Ectodermal cell (in vitro differentiated cells): ENCODE data around the gene NAMPT.
"Not testable (repeated sequence)": the region's sequence is repeated elsewhere in the genome, so short reads cannot be mapped to it uniquely, and the experiment has no call there.

Source experiments
- H3K27ac ChIP-seq: 2 replicates; pipeline ENCODE4 v1.7.0; 2013; ENCODE audit warnings: mild to moderate bottlenecking, low read depth, low read length; ENCODE audit not compliant: insufficient read depth, poor library complexity, severe bottlenecking
- H3K27me3 ChIP-seq: 2 replicates; pipeline ENCODE4 v1.7.0; 2013; ENCODE audit warnings: mild to moderate bottlenecking, low read length; ENCODE audit not compliant: insufficient read depth, control insufficient read depth, poor library complexity, severe bottlenecking
- H3K36me3 ChIP-seq: one replicate; pipeline ENCODE4 v1.7.0; 2013; ENCODE audit warnings: low read length; ENCODE audit not compliant: control insufficient read depth, insufficient read depth
- H3K4me1 ChIP-seq: one replicate; pipeline ENCODE4 v1.7.0; 2013; ENCODE audit warnings: low read length; ENCODE audit not compliant: control insufficient read depth, insufficient read depth
- H3K4me3 ChIP-seq: 2 replicates; pipeline ENCODE4 v1.7.0; 2013; ENCODE audit warnings: low read depth, low read length, control low read depth; ENCODE audit not compliant: insufficient read depth
- H3K9me3 ChIP-seq: 2 replicates; pipeline ENCODE4 v1.7.0; 2013; ENCODE audit warnings: mild to moderate bottlenecking, low read length, moderate library complexity; ENCODE audit not compliant: control insufficient read depth
- WGBS, 2 experiments: methylation state at CpG; one replicate each; pipeline ENCODE4 v1.1.7; 2013; ENCODE audit warnings: missing lambda C conversion rate in 2 of 2; 5-methylcytosine and 5-hydroxymethylcytosine counted together

Gene NAMPT

DNA sequence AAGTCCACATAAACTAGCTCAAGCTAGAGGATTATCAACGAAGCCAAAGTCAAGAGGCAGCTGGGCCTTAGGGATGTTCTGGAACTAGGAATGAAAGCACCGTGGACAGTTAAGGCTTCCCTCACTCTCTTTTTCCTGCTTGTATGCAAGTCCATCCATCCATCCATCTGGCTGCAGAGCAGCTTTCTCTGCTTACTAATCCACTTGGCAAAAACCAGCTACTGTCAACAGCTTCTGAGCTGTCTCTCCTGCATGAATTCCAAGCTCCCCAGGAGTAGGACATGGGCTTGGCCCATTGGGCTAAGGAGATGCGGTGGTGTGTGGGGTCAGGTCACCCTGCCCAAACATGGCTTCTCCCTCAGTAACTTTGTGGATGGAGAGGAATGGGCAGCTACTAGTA, 66.2 kb downstream of the NAMPT start:
- no peak overlapping the region for H3K27ac ChIP-seq
- H3K27me3 ChIP-seq, result no peaks in the 10 kb centered on the region
- WGBS, 2 experiments, result 96 to 97% methylated on average over 3 of the region's 3 CpGs
- H3K9me3 ChIP-seq, result no peaks in the 10 kb centered on the region
- no peaks in the 10 kb centered on the region for H3K4me1 ChIP-seq
- H3K4me3 ChIP-seq, result no peak overlapping the region
- no peaks in the 10 kb centered on the region for H3K36me3 ChIP-seq

DNA sequence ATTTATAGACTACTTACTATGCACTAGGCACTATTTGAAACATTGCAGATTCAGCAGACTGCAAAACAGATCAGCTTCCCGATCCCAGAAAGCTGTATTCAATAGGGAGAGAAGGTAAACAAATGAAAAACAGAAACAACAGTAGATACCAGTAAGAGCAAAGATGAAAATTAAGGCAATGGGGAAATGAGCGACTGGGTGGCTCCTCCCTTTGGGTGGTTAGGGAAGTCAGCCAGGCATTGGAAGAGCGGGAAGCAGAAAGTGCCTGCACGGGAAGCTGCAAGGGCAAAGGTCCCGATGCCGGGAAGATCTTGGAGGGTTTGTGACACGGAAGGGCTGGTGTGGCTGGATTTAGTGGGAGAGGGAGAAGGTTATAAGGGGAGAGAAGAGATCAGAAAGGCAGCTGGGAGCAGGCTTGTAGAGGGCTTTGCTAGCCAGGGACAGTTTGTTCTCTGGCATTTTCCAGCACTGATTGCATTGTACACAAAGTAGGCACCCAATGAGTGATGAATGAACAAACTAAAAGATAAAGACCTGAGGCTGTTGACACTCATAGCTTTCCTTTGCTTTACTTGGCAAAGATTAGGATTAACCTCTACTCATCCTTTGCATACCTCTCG, 67.8 kb downstream of the NAMPT start:
- Histone ChIP-seq H3K27me3 (no peaks in the 10 kb centered on the region), H3K9me3 (no peaks in the 10 kb centered on the region), H3K36me3 (no peaks in the 10 kb centered on the region), H3K27ac (no peak overlapping the region), H3K4me1 (no peaks in the 10 kb centered on the region), H3K4me3 (no peak overlapping the region)
- 86 to 87% methylated on average over 8 of the region's 8 CpGs for WGBS, 2 experiments

DNA sequence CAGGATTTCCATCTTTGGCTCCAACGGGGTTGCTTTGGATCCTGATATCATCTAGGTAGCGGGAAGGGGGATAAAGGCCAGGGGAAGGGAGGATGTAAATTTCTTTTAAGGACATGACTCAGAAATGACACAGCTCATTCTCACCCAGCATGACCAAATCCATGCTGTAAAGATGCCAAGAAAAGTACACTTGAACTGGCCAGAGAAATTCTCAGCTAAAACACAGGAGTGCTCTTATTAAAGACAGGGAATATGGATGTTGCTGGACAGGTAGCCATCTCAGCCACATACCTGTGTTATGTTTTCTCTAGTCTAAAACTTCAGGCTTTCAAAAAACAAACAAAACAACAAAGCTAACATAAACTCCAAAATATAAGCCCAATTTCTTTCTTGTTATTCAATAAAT, 68.3 kb downstream of the NAMPT start:
- H3K36me3 ChIP-seq, result no peaks in the 10 kb centered on the region
- no peak overlapping the region for H3K4me3 ChIP-seq
- H3K4me1 ChIP-seq, result no peaks in the 10 kb centered on the region
- H3K27ac ChIP-seq, result no peak overlapping the region
- WGBS, 2 experiments, result 64 to 91% methylated on average over 1 to 2 of the region's 2 CpGs
- no peaks in the 10 kb centered on the region for H3K9me3 ChIP-seq
- H3K27me3 ChIP-seq, result no peaks in the 10 kb centered on the region

DNA sequence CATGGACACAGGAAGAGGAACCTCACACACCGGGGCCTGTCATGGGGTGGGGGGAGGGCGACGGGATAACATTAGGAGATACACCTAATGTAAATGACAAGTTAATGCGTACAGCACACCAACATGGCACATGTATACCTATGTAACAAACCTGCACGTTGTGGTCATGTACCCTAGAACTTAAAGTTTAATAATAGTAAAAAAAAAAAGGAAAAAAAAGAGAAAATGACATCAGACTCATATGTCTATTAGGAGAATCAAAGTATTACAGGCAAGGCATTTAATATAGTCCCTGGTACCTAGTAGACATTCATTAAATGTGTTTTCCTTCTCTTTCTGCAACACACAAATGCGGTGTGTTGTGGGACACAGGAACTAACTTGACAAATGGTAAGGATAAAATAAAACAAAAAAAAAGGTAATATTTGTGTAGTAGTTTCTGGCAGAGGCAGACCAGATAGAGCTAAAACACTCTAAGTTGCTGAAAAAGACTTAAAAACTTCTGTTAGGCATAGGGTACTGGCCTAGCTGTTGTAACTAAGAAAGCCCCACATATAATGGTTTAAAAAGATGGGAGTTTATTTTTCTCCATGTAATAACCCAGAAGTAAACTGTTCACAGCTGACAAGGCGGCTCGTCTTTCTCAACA, 68.8 kb downstream of the NAMPT start:
- Histone ChIP-seq H3K9me3 (no peaks in the 10 kb centered on the region), H3K4me1 (no peaks in the 10 kb centered on the region), H3K4me3 (no peak overlapping the region), H3K27me3 (no peaks in the 10 kb centered on the region), H3K27ac (no peak overlapping the region), H3K36me3 (no peaks in the 10 kb centered on the region)
- WGBS, 2 experiments, result 84 to 90% methylated on average over 7 to 8 of the region's 8 CpGs

DNA sequence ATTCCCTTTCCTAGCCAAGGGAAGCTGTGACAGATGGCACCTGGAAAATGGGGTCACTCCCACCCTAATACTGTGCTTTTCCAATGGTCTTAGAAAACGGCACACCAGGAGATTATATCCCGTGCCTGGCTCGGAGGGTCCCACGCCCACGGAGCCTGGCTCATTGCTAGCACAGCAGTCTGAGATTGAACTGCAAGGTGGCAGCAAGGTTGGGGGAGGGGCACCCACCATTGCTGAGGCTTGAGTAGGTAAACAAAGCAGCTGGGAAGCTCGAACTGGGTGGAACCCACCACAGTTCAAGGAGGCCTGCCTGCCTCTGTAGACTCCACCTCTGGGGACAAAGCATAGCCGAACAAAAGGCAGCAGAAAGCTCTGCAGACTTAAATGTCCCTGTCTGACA, 75.8 kb downstream of the NAMPT start:
- not testable (repeated sequence) for H3K27ac ChIP-seq, H3K36me3 ChIP-seq, H3K27me3 ChIP-seq, H3K9me3 ChIP-seq, H3K4me1 ChIP-seq, H3K4me3 ChIP-seq
- 93 to 94% methylated on average over 7 of the region's 7 CpGs for WGBS, 2 experiments

DNA sequence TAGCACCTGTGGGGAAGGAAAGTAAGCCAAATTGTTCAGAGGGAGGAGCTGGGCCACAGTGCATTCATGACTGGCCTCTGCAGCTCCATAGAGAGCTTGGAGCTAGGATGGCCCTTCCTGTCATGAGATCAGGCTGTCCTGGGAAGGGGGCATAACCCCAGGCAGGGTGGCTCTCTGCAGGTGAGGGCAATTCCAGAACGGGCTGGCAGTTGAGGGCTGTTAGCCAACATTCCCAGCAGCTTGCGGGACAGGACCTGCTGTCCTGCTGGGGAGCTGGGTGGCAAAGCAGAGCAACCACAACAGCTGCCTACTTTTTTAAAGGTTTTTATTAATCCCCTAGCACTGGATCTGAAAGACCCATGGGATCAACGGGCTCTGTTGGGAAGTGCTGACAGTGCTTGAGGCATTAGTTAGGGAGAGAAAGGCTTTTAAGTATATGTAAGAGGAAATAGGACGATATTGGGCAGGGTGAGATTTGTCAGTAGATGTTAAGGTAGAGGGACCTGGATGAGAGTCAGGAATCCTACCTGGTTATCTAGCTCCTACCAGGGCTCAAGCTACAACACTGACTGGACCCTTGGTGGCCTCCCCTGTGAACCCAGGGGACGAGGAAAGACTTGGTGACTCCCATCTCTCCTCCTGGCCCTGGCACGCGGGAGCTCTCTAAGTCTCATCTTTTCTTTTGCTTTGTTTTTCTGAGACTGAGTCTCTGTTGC, 77.8 kb downstream of the NAMPT start:
- Histone ChIP-seq H3K36me3 (no peaks in the 10 kb centered on the region), H3K27ac (no peak overlapping the region), H3K27me3 (no peaks in the 10 kb centered on the region), H3K9me3 (no peaks in the 10 kb centered on the region), H3K4me3 (no peak overlapping the region), H3K4me1 (no peaks in the 10 kb centered on the region)
- WGBS, 2 experiments, result 85 to 89% methylated on average over 7 of the region's 7 CpGs

DNA sequence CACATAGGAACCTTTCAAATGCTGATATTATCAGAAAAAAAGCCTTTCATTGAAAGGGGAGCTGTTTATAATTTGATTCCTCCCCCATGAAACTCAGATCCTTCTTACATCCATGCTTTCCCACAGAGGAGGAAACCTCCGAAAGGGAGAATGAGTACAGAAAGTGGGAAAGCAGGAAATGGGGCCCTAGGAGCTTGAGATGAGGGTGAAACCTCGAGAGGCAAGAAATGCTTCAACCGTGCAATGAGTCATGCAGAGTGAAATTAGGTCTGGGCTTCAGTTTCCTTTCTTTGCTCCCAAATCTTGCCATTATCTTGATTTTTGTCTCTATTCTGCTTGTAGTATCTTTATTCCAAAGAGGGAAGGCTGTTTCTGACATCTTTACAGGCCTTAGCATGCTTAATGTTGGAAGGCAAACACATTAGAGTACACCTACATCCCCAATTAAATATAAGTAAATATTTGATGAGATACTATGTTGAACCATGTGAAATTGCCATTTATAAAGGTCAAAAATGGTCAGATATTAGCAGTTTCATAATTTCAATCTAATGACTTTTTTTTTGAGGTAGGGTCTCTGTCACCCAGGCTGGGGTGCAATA, 79.1 kb downstream of the NAMPT start:
- Histone ChIP-seq H3K4me3 (no peak overlapping the region), H3K9me3 (no peaks in the 10 kb centered on the region), H3K4me1 (no peaks in the 10 kb centered on the region), H3K36me3 (no peaks in the 10 kb centered on the region), H3K27ac (no peak overlapping the region), H3K27me3 (no peaks in the 10 kb centered on the region)
- WGBS, 2 experiments, result 85 to 89% methylated on average over 3 of the region's 3 CpGs

DNA sequence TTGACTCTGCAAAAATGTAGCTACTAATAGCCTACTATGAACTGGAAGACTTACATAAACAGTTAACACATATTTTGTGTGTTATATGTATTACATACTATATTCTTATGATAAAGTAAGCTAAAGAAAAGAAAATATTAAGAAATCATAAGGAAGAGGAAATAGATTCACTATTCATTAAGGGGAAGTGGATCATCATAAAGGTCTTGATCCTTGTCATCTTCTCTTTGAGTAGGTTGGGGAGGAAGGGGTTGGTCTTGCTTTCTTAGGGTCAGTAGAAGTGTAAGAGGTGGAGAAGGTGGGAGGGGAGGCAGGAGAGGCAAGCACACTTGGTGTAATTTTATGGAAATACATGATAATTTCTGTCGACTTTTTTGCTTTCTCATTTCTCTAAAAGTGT, 81.3 kb downstream of the NAMPT start:
- WGBS, 2 experiments, result 93 to 100% methylated on average over 1 of the region's 1 CpG
- H3K27ac ChIP-seq, result no peak overlapping the region
- no peaks in the 10 kb centered on the region for H3K9me3 ChIP-seq
- no peaks in the 10 kb centered on the region for H3K27me3 ChIP-seq
- no peaks in the 10 kb centered on the region for H3K36me3 ChIP-seq
- H3K4me1 ChIP-seq, result no peaks in the 10 kb centered on the region
- H3K4me3 ChIP-seq, result no peak overlapping the region

DNA sequence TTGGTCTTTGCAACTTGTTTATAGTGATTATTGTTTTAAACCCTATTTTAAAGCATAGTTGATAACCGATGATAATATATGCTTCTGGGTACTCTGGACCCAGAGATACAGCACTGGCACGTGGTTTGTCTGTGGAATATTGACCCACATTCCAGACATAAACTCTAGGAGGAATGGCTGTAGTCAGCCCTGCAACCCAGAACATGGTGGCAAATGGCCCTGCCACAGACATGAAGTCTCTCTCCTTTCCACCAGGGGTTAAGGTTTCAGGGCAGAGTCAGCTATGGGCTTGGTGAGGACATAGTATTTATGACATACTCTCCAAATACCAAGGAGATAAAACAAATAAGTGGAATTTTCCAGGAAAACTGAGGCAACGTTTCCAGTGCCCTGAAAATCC, 83.6 kb downstream of the NAMPT start:
- WGBS, 2 experiments, result 93 to 94% methylated on average over 3 of the region's 3 CpGs
- H3K27me3 ChIP-seq, result no peaks in the 10 kb centered on the region
- H3K36me3 ChIP-seq, result no peaks in the 10 kb centered on the region
- H3K4me1 ChIP-seq, result no peaks in the 10 kb centered on the region
- no peak overlapping the region for H3K4me3 ChIP-seq
- no peaks in the 10 kb centered on the region for H3K9me3 ChIP-seq
- no peak overlapping the region for H3K27ac ChIP-seq

DNA sequence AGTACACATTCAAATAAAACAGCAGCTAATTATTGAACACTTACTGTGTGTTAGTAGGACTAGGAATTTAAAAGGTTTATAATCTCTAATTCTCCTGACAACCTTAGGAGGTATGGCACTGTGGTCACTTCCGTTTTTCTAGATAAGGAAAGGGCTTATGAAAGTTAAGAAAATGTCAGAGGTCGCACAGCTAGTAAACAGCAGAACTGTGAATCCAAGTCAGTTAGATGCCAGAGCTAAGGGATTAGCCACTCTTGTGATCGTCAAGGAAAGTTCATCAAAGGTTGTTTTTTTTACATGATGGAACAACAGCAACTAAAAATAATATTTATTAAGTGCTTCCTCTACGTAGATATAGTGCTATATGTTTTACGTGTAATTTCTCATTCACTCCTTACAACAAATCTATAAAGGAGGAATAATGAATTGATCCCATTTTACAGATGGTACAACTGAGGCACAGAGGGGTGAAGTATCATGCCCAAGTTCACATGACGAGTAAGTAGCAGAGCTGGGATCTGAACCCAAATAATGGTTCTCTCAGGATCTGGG, 84.9 kb downstream of the NAMPT start:
- Histone ChIP-seq H3K9me3 (no peaks in the 10 kb centered on the region), H3K4me3 (no peak overlapping the region), H3K4me1 (no peaks in the 10 kb centered on the region), H3K27ac (no peak overlapping the region), H3K36me3 (no peaks in the 10 kb centered on the region), H3K27me3 (no peaks in the 10 kb centered on the region)
- 91 to 94% methylated on average over 4 to 6 of the region's 6 CpGs for WGBS, 2 experiments
